WERI-Rb-1 (cell line): Measurements from ENCODE around the gene CHMP3.

Experiments
- DNase-seq: peaks from one replicate; pipeline ENCODE4 v3.0.0-alpha.2; 2020
- H3K27ac ChIP-seq: fragments of 250-450 bp; sonication (Bioruptor Pico); 2 replicates; pipeline ENCODE4 v1.5.1; 2020; ENCODE audit warnings: mild to moderate bottlenecking, moderate library complexity
- H3K27me3 ChIP-seq: fragments of 250-450 bp; sonication (Bioruptor Pico); 2 replicates; pipeline ENCODE4 v1.5.1; 2021; ENCODE audit warnings: mild to moderate bottlenecking, low read depth, moderate library complexity; ENCODE audit not compliant: insufficient read depth, severe bottlenecking
- H3K36me3 ChIP-seq: fragments of 250-450 bp; sonication (Bioruptor Pico); 2 replicates; pipeline ENCODE4 v1.5.1; 2020; ENCODE audit warnings: mild to moderate bottlenecking, moderate library complexity
- H3K4me3 ChIP-seq: 2 replicates; pipeline ENCODE4 v1.5.1; 2011; ENCODE audit warnings: low read depth, mild to moderate bottlenecking, control low read depth, low read length
- H3K9me3 ChIP-seq: fragments of 250-450 bp; sonication (Bioruptor Pico); 2 replicates; pipeline ENCODE4 v1.5.1; 2021; ENCODE audit warnings: mild to moderate bottlenecking, moderate library complexity; ENCODE audit not compliant: severe bottlenecking
- CTCF ChIP-seq: IDR thresholded peaks from 2 replicates; pipeline ENCODE4 v1.5.1; 2011; ENCODE audit warnings: low read depth, mild to moderate bottlenecking, control low read depth, inconsistent platforms, low read length

The CHMP3 gene

DNA sequence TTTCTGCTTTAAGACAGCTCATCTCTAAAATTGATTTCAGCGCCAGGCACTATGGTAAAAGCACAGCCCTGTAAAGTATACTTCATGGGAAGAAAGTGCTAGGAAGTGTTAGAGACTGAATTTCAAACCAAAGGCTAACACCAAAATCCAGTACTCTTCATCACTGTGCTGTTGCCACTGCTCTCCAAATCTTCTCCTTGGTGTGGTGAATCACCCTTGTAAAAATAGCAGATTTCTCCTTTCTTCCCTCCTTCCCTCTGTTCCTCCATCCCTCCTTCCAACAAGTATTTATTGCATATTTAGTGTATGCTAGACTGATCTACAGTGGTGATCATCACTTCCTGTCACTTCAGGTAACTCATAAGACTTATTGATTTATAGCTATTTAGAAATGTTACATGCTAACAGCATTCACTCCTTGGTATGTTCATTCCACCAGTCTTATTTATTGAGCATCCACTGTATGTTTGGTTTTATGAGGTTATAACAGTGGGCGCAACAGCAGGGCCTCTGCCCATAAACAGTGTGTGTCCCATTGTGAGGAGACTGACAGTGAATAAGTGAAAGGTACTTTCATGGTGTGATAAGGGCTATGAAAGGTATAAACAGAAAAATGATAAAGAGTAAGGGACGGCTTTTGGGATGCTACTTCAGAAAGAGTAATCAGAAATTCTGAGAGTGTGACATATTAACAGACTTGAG, 102.0 kb downstream of the CHMP3 start:
- H3K27ac ChIP-seq = no peak overlapping the region
- H3K9me3 ChIP-seq = no peaks in the 10 kb centered on the region
- H3K4me3 ChIP-seq = no peak overlapping the region
- H3K27me3 ChIP-seq = no peaks in the 10 kb centered on the region
- no peak for TF ChIP-seq CTCF
- DNase-seq = no peak
- H3K36me3 ChIP-seq = peaks cover 88% of the 10 kb centered on the region

- Histone ChIP-seq H3K36me3 (peaks cover 72% of the 10 kb centered on the region), H3K27me3 (no peaks in the 10 kb centered on the region), H3K27ac (no peak overlapping the region), H3K9me3 (no peaks in the 10 kb centered on the region), H3K4me3 (no peak overlapping the region)
- no peak for TF ChIP-seq CTCF
- no peak for DNase-seq
These were observed 108.1 kb downstream of the CHMP3 start for GRCh38 chr2:86455181-86455580.

GRCh38 chr2:86454238-86454637, 109.0 kb downstream of the CHMP3 start:
- Histone ChIP-seq H3K9me3 (no peaks in the 10 kb centered on the region), H3K27me3 (no peaks in the 10 kb centered on the region), H3K27ac (no peak overlapping the region), H3K36me3 (peaks cover 80% of the 10 kb centered on the region), H3K4me3 (no peak overlapping the region)
- TF ChIP-seq CTCF = no peak
- no peak for DNase-seq

- no peaks in the 10 kb centered on the region for H3K9me3 ChIP-seq
- H3K36me3 ChIP-seq = peaks cover 77% of the 10 kb centered on the region
- no peaks in the 10 kb centered on the region for H3K27me3 ChIP-seq
- no peak for TF ChIP-seq CTCF
- H3K4me3 ChIP-seq = no peak overlapping the region
- DNase-seq = no peak
- H3K27ac ChIP-seq = no peak overlapping the region
These were observed 109.4 kb downstream of the CHMP3 start for GRCh38 chr2:86453836-86454235.
